ENCODE measurements around the gene S100G. TPM values are rescaled to one million over a fixed set of nuclear protein-coding genes. Genes with fewer than 3 reads are reported as not detected.
A peak's percentile ranks its signal among the peaks of the same experiment; 100 is the strongest.

Gene S100G
- total RNA-seq, 6 experiments from 2014 or later: not detected

GRCh38 chrX:16661495-16661894 is 11.5 kb downstream of the S100G start:
- no peaks in the 10 kb centered on the region; the same call in 1 of the 2 replicates for H3K27me3 Mint-ChIP-seq (ENCODE audit: insufficient read depth)
- no peak for DNase-seq
- H3K27ac Mint-ChIP-seq: no peak overlapping the region
- H3K9me3 Mint-ChIP-seq: no peaks in the 10 kb centered on the region
- TF ChIP-seq CTCF (IDR thresholded peaks at IDR 0.05): no peak
- H3K4me1 Mint-ChIP-seq (ENCODE audit: low read depth): peaks cover 62% of the 10 kb centered on the region
- H3K4me3 Mint-ChIP-seq: no peak overlapping the region
- peaks cover 4% of the 10 kb centered on the region for H3K36me3 Mint-ChIP-seq (ENCODE audit: low read depth)

GRCh38 chrX:16662402-16662801 is 12.4 kb downstream of the S100G start:
- Mint-ChIP-seq H3K4me3 (no peak overlapping the region), H3K9me3 (no peaks in the 10 kb centered on the region), H3K27me3 (ENCODE audit: insufficient read depth) (no peaks in the 10 kb centered on the region; the same call in 1 of the 2 replicates), H3K4me1 (ENCODE audit: low read depth) (peaks cover 63% of the 10 kb centered on the region), H3K27ac (no peak overlapping the region), H3K36me3 (ENCODE audit: low read depth) (peaks cover 4% of the 10 kb centered on the region)
- TF ChIP-seq CTCF (IDR thresholded peaks at IDR 0.05): no peak
- DNase-seq: no peak

GRCh38 chrX:16664074-16664473 is 14.1 kb downstream of the S100G start:
- Mint-ChIP-seq H3K36me3 (ENCODE audit: low read depth) (peaks cover 4% of the 10 kb centered on the region), H3K27ac (peak overlapping the region; percentile 77), H3K27me3 (ENCODE audit: insufficient read depth) (no peaks in the 10 kb centered on the region; the same call in 1 of the 2 replicates), H3K4me3 (no peak overlapping the region), H3K9me3 (no peaks in the 10 kb centered on the region), H3K4me1 (ENCODE audit: low read depth) (peaks cover 46% of the 10 kb centered on the region)
- peak; percentile 47; the same call in 1 of the 2 replicates for TF ChIP-seq CTCF (IDR thresholded peaks at IDR 0.05)
- peak; percentile 26 for DNase-seq

GRCh38 chrX:16664626-16665025 is 14.7 kb downstream of the S100G start:
- no peak for TF ChIP-seq CTCF (IDR thresholded peaks at IDR 0.05)
- H3K4me1 Mint-ChIP-seq (ENCODE audit: low read depth): peaks cover 41% of the 10 kb centered on the region
- H3K4me3 Mint-ChIP-seq: no peak overlapping the region
- H3K27ac Mint-ChIP-seq: peak overlapping the region; percentile 77
- peaks cover 4% of the 10 kb centered on the region; the same call in 1 of the 2 replicates for H3K36me3 Mint-ChIP-seq (ENCODE audit: low read depth)
- no peaks in the 10 kb centered on the region; the same call in 1 of the 2 replicates for H3K27me3 Mint-ChIP-seq (ENCODE audit: insufficient read depth)
- no peaks in the 10 kb centered on the region for H3K9me3 Mint-ChIP-seq
- no peak for DNase-seq

- DNase-seq: peak; percentile 46
- Mint-ChIP-seq H3K4me3 (peak overlapping the region; percentile 46; the same call in 1 of the 2 replicates), H3K9me3 (no peaks in the 10 kb centered on the region), H3K27me3 (ENCODE audit: insufficient read depth) (no peaks in the 10 kb centered on the region; the same call in 1 of the 2 replicates), H3K4me1 (ENCODE audit: low read depth) (peaks cover 36% of the 10 kb centered on the region), H3K36me3 (ENCODE audit: low read depth) (peaks cover 4% of the 10 kb centered on the region; the same call in 1 of the 2 replicates), H3K27ac (peak overlapping the region; percentile 77)
- TF ChIP-seq CTCF (IDR thresholded peaks at IDR 0.05): no peak
These were observed 15.1 kb downstream of the S100G start for GRCh38 chrX:16665089-16665488.
